K562 (cell line): ENCODE measurements around the gene CDRT4.

ENCODE experiments used
- CTCF ChIP-seq, 3 experiments: IDR thresholded peaks in 2 of 3; conservative IDR thresholded peaks in 1 of 3; 2 replicates each; pipeline ENCODE4 v1.5.1; 2011 to 2012; ENCODE audit warnings: low read length in 3 of 3, mild to moderate bottlenecking in 3 of 3, control low read depth in 2 of 3, improper control_type of control experiment in 1 of 3, inconsistent platforms in 1 of 3, low read depth in 1 of 3, mixed read lengths in 1 of 3, moderate library complexity in 1 of 3; ENCODE audit not compliant: insufficient read depth in 2 of 3
- HNRNPH1 ChIP-seq: fragments of 200-400 bp; formaldehyde crosslinking; optimal IDR thresholded peaks from 2 replicates; pipeline ENCODE3; 2017; ENCODE audit warnings: low read depth, mild to moderate bottlenecking, low read length, moderate library complexity
- REST ChIP-seq, 2 experiments: fragments of 450-650 bp; formaldehyde crosslinking in 1 of 2; IDR thresholded peaks; 2 replicates each; pipeline versions ENCODE4 v1.4.0 to v1.6.1; 2014 to 2020; ENCODE audit warnings: mild to moderate bottlenecking in 2 of 2, borderline replicate concordance in 1 of 2, low read depth in 1 of 2
- RFX1 ChIP-seq: fragments of 450-650 bp; IDR thresholded peaks from 2 replicates; pipeline ENCODE4 v1.6.1; 2016; ENCODE audit warnings: mild to moderate bottlenecking, moderate library complexity
- TBP ChIP-seq: optimal IDR thresholded peaks from 2 replicates; pipeline ENCODE3; 2011; ENCODE audit warnings: low read depth, low read length, improper control_type of control experiment
- ZNF274 ChIP-seq: IDR thresholded peaks from 2 replicates; pipeline ENCODE4 v1.6.1; 2011; ENCODE audit warnings: low read depth, mild to moderate bottlenecking, low read length, moderate library complexity, borderline replicate concordance
- ZNF282 ChIP-seq: sonication (generic); formaldehyde crosslinking; IDR thresholded peaks from 2 replicates; pipeline ENCODE4 v1.8.1; 2023; ENCODE audit warnings: missing genetic modification reagents
- ZNF639 ChIP-seq, 2 experiments: fragments of 200-800 bp in 1 of 2; sonication (Bioruptor generic) in 1 of 2; sonication (generic) in 1 of 2; formaldehyde crosslinking in 1 of 2; IDR thresholded peaks in 1 of 2; conservative IDR thresholded peaks in 1 of 2; 2 replicates each; pipeline versions ENCODE4 v1.5.0 to v1.6.1; 2016 to 2020; ENCODE audit warnings: missing compliant biosample characterization in 1 of 2, missing genetic modification characterization in 1 of 2, missing genetic modification reagents in 1 of 2

- TF ChIP-seq HNRNPH1, result no peak
- no peak for TF ChIP-seq TBP
- no peak for TF ChIP-seq ZNF639 (CRISPR knock-in tag; conservative IDR thresholded peaks at IDR 0.05 in 1 of 2, IDR thresholded peaks at IDR 0.05 in 1 of 2)
- TF ChIP-seq ZNF282 (CRISPR knock-in tag), result no peak
- no peak for TF ChIP-seq CTCF (IDR thresholded peaks at IDR 0.05 in 2 of 3, conservative IDR thresholded peaks at IDR 0.05 in 1 of 3; ENCODE audit: insufficient read depth in 2 of 3, low read depth in 1 of 3, low read length in 3 of 3)
- TF ChIP-seq RFX1, result no peak
- TF ChIP-seq ZNF274, result no peak
- no peak for TF ChIP-seq REST (IDR thresholded peaks at IDR 0.05; ENCODE audit: borderline replicate concordance)
- TF ChIP-seq REST (CRISPR knock-in tag; IDR thresholded peaks at IDR 0.05; ENCODE audit: low read depth), result no peak
Observed at GRCh38 chr17:15409721-15410250, 57.6 kb downstream of the CDRT4 start.
